Erythroblast (primary cell): ENCODE data around the gene FCAR.
"Not testable (repeated sequence)": the region's sequence is repeated elsewhere in the genome, so short reads cannot be mapped to it uniquely, and the experiment has no call there.

Experiments
- GATA1 ChIP-seq: IDR thresholded peaks from 2 replicates; pipeline ENCODE4 v1.6.1; 2011; ENCODE audit warnings: low read depth, mild to moderate bottlenecking, control low read depth, low read length, moderate library complexity
- POLR2A ChIP-seq: IDR thresholded peaks from 2 replicates; pipeline ENCODE4 v1.6.1; 2011; ENCODE audit warnings: mild to moderate bottlenecking, low read length

GRCh38 chr19:54939538-54939937 lies 65.5 kb downstream of the FCAR start:
- not testable (repeated sequence) for TF ChIP-seq POLR2A, GATA1
